ENCODE results near the gene KRT34. TPM values are rescaled to one million over a fixed set of nuclear protein-coding genes. Genes with fewer than 3 reads are reported as not detected.

Gene KRT34
- total RNA-seq, 1 experiment from 2014 or later = not detected

GRCh38 chr17:41335747-41336146, 46.4 kb downstream of the KRT34 start (continued):
- TF ChIP-seq ATF3 (IDR thresholded peaks at IDR 0.05) = no peak
- no peak for TF ChIP-seq YY1 (IDR thresholded peaks at IDR 0.05; ENCODE audit: extremely low read depth, insufficient replicate concordance, low read depth, low read length)
- no peak for TF ChIP-seq ZNF274 (IDR thresholded peaks at IDR 0.05; ENCODE audit: low read depth, low read length)
- TF ChIP-seq EZH2phosphoT487 (IDR thresholded peaks at IDR 0.05; ENCODE audit: borderline replicate concordance) = no peak
- no peak for TF ChIP-seq POLR2AphosphoS5 (IDR thresholded peaks at IDR 0.05; ENCODE audit: low read depth, low read length)
- TF ChIP-seq SP1 (IDR thresholded peaks at IDR 0.05; ENCODE audit: low read depth) = no peak
- TF ChIP-seq TCF7L2 (IDR thresholded peaks at IDR 0.05; ENCODE audit: borderline replicate concordance, extremely low read depth, insufficient read depth, insufficient read length) = no peak
- TF ChIP-seq ZBTB33 (IDR thresholded peaks at IDR 0.05; ENCODE audit: extremely low read depth, insufficient replicate concordance, low read length) = no peak
- TF ChIP-seq FOSL1 (IDR thresholded peaks at IDR 0.05; ENCODE audit: low read depth) = no peak
- no peak for TF ChIP-seq RAD21 (IDR thresholded peaks at IDR 0.05; ENCODE audit: low read depth)

GRCh38 chr17:41334385-41335305, 47.5 kb downstream of the KRT34 start:
- intact Hi-C loops (cut with micrococcal nuclease) = no loop called here
- CTCF ChIA-PET = interaction anchor here (0.9 kb wide), 1 partner anchor 11 kb away, joined by 3 read pairs; no protein-coding TSS in a partner anchor
- RAD21 ChIA-PET (ENCODE audit: low non-redundant PET in 1 of 2, low total read pairs in 2 of 2, uncharacterized antibody in 2 of 2, unreplicated experiment in 2 of 2) = no interaction called here

More at GRCh38 chr17:41334385-41335305, 47.5 kb downstream of the KRT34 start:
- H3K79me2 ChIP-seq (ENCODE audit: insufficient read depth, low read length) = no peaks in the 10 kb centered on the region
- no peaks in the 10 kb centered on the region for H3K9me3 ChIP-seq (ENCODE audit: control insufficient read depth in 1 of 2, insufficient read depth in 1 of 2, low read depth in 1 of 2, low read length in 2 of 2)
- DNase-seq (ENCODE audit: low read depth, low spot score) (no peak), ATAC-seq (no peak)
- no peak overlapping the region for H3K9ac ChIP-seq (ENCODE audit: low read length)
- POLR2A ChIA-PET = no interaction called here
- no peaks in the 10 kb centered on the region for H3K36me3 ChIP-seq (ENCODE audit: control insufficient read depth in 1 of 2, insufficient read depth in 2 of 2, low read length in 2 of 2)
- H2AFZ ChIP-seq (ENCODE audit: low read depth, low read length, poor library complexity, severe bottlenecking) = no peak overlapping the region
- no peak for TF ChIP-seq POLR2AphosphoS5 (IDR thresholded peaks at IDR 0.05; ENCODE audit: low read depth, low read length)
- no peak for TF ChIP-seq ELF1 (IDR thresholded peaks at IDR 0.05; ENCODE audit: borderline replicate concordance, low read depth)
- TF ChIP-seq JUND (IDR thresholded peaks at IDR 0.05) = no peak
- no peak for TF ChIP-seq CBX3 (IDR thresholded peaks at IDR 0.05; ENCODE audit: low read depth)
- no peak for TF ChIP-seq EZH2 (IDR thresholded peaks at IDR 0.05)
- no peak for TF ChIP-seq YY1 (IDR thresholded peaks at IDR 0.05; ENCODE audit: extremely low read depth, insufficient replicate concordance, low read depth, low read length)
- TF ChIP-seq FOSL1 (IDR thresholded peaks at IDR 0.05; ENCODE audit: low read depth) = no peak
- TF ChIP-seq ZFX (IDR thresholded peaks at IDR 0.05) = no peak
- no peak for TF ChIP-seq SRF (IDR thresholded peaks at IDR 0.05; ENCODE audit: low read depth)
- TF ChIP-seq EZH2phosphoT487 (IDR thresholded peaks at IDR 0.05; ENCODE audit: borderline replicate concordance) = no peak
- TF ChIP-seq EGR1 (IDR thresholded peaks at IDR 0.05; ENCODE audit: low read depth) = no peak
- no peak for TF ChIP-seq ZNF274 (IDR thresholded peaks at IDR 0.05; ENCODE audit: low read depth, low read length)
- no TSS peak for BruUV-seq (replicated peaks)
- H3K4me3 ChIP-seq (replicated peaks in 1 of 2; ENCODE audit: low read depth in 1 of 2, low read length in 2 of 2) = no peak overlapping the region
- H3K27me3 ChIP-seq (ENCODE audit: insufficient read depth, low read length) = no peaks in the 10 kb centered on the region
- H4K20me1 ChIP-seq (ENCODE audit: insufficient read depth) = no peaks in the 10 kb centered on the region
- H3K27ac ChIP-seq (ENCODE audit: low read depth, low read length) = no peak overlapping the region
- H3K4me1 ChIP-seq (ENCODE audit: control insufficient read depth in 1 of 2, insufficient read depth in 2 of 2, low read length in 2 of 2) = peaks cover under 1 to 17% of the 10 kb centered on the region in 2 experiments; a peak in 3 of 4 replicates
- no peaks in the 10 kb centered on the region for H3K9me2 ChIP-seq (ENCODE audit: insufficient read depth)
- H3K4me2 ChIP-seq (ENCODE audit: low read length) = no peak overlapping the region

All from HCT116 (cell line).